DND-41 (cell line): ENCODE results near the gene CENPX.

Experiments
- CTCF ChIP-seq: IDR thresholded peaks from 2 replicates; pipeline ENCODE4 v1.5.1; 2012; ENCODE audit warnings: borderline replicate concordance, low read length, moderate library complexity, mild to moderate bottlenecking; ENCODE audit not compliant: poor library complexity, severe bottlenecking; ENCODE audit errors: extremely low read depth
- EZH2 ChIP-seq: IDR thresholded peaks from 3 replicates; pipeline ENCODE4 v1.6.1; 2012; ENCODE audit warnings: borderline replicate concordance, low read depth, mild to moderate bottlenecking, moderate library complexity, low read length, inconsistent platforms; ENCODE audit not compliant: severe bottlenecking

- TF ChIP-seq EZH2 (no peak), CTCF (no peak)
Measured at GRCh38 chr17:82035956-82036633, 13.4 kb upstream of the CENPX start.
